Neural crest cell (in vitro differentiated cells): ENCODE measurements around the gene KDM4B. TPM values are rescaled to one million over a fixed set of nuclear protein-coding genes. Genes with fewer than 3 reads are reported as not detected.

ENCODE experiments used
- DNase-seq: peaks from one replicate; pipeline ENCODE4 v3.0.0; 2021; ENCODE audit warnings: low read depth, mixed read lengths, low spot score
- H3K27ac Mint-ChIP-seq: one replicate; pipeline ENCODE4 v1.8.0; 2021; ENCODE audit warnings: mild to moderate bottlenecking, mixed read lengths; ENCODE audit not compliant: unreplicated experiment
- H3K27me3 Mint-ChIP-seq: 2 replicates; pipeline ENCODE4 v1.8.0; 2021; ENCODE audit warnings: low read depth, mild to moderate bottlenecking, mixed read lengths
- H3K36me3 Mint-ChIP-seq: 2 replicates; pipeline ENCODE4 v1.8.0; 2021; ENCODE audit warnings: low read depth, mild to moderate bottlenecking, mixed read lengths
- H3K4me1 Mint-ChIP-seq: 2 replicates; pipeline ENCODE4 v1.8.0; 2021; ENCODE audit warnings: mixed read lengths
- H3K4me3 Mint-ChIP-seq: one replicate; pipeline ENCODE4 v1.8.0; 2021; ENCODE audit warnings: mild to moderate bottlenecking, mixed read lengths
- H3K9me3 Mint-ChIP-seq: 2 replicates; pipeline ENCODE4 v1.8.0; 2021; ENCODE audit warnings: mixed read lengths
- CTCF ChIP-seq: fragments of 200-600 bp; sonication (generic); conservative IDR thresholded peaks from 2 replicates; pipeline ENCODE4 v1.5.0; 2021; ENCODE audit warnings: antibody characterized with exemption, mild to moderate bottlenecking
- total RNA-seq: library from RNA; stranded (reverse); gene quantifications from 2 replicates; pipeline ENCODE4 v1.2.1, GENCODE V29; 2021

KDM4B gene
- total RNA-seq, 1 donor from 2014 or later, result 45.4 TPM

DNA sequence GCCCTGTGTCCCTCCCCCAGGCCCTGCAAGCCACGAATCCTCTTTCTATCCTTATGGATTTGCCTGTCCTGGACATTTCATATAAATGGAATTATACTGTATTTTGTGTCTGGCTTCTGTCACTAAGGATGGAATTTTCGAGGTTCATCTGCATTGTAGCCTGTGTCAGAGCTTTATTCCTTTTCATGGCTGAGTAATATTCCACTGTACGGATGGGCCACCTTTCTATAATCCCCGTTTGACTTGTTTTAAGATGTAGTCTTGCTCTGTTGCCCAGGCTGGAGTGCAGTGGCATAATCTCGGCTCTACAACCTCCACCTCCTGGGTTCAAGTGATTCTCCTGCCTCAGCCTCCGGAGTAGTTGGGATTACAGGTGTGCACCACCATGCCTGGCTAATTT is 3.9 kb upstream of the KDM4B start:
- Mint-ChIP-seq H3K27ac (no peak overlapping the region), H3K36me3 (peaks cover 17% of the 10 kb centered on the region), H3K9me3 (no peaks in the 10 kb centered on the region), H3K4me1 (peaks cover 24% of the 10 kb centered on the region), H3K4me3 (no peak overlapping the region), H3K27me3 (peaks cover 8% of the 10 kb centered on the region)
- TF ChIP-seq CTCF, result no peak
- DNase-seq, result no peak

DNA sequence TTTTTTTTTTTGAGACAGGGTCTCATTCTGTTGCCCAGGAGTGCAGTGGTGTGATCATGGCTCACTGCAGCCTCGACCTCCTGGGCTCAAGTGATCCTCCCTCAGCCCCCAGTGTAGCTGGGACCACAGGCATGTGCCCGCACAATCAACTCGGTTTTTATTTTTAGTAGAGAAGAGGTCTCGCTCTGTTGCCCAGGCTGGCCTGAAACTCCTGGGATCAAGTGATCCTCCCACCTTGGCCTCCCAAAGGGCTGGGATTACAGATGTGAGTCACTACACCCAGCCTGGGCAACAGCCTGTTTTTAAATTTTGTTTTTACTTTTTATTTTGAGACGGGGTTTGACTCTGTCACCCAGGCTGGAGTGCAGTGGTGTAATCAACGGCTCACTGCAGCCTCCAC is 2.3 kb upstream of the KDM4B start:
- no peaks in the 10 kb centered on the region for H3K9me3 Mint-ChIP-seq
- peaks cover 17% of the 10 kb centered on the region for H3K36me3 Mint-ChIP-seq
- peak overlapping the region; percentile 19 for H3K27ac Mint-ChIP-seq
- TF ChIP-seq CTCF, result no peak
- peaks cover 13% of the 10 kb centered on the region for H3K27me3 Mint-ChIP-seq
- peak overlapping the region; percentile 78 for H3K4me3 Mint-ChIP-seq
- DNase-seq, result no peak
- peaks cover 39% of the 10 kb centered on the region for H3K4me1 Mint-ChIP-seq

DNA sequence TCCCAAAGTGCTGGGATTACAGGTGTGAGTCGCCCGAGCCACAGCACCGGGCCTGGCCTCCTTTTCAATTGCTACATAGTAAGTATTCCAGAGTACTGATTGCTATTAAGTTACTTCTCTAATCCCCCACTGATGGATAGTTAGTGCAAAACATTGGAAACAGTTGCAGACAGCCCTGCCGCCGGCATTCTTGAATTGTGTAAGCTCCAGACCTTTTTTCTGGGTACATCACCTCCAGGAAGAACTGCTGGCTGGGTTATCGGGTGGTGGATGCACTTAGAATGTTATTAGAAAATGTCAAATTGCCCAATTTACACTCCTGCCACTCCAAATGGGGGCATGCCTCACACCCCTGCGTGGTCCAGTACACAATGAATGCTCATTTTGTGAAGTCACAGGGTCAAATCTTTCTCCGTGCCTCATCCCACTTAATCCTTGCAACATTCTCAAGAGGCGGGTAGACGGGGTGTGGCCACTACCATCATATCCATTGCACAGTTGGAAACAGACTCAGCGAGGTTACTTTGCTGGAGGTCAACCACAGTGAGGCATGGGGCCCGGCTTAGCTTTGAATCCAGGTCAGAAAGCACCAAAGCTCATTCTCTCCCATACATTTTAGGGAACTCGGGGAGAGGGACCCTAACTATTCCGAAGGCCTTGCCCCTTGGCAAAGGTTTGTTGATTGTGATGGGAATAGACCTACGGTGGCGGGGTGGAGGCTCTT is 1.0 kb upstream of the KDM4B start:
- peak overlapping the region; percentile 89 for H3K4me3 Mint-ChIP-seq
- no peak for TF ChIP-seq CTCF
- H3K36me3 Mint-ChIP-seq, result peaks cover 17% of the 10 kb centered on the region
- H3K27me3 Mint-ChIP-seq, result peaks cover 13% of the 10 kb centered on the region
- H3K27ac Mint-ChIP-seq, result no peak overlapping the region
- no peak for DNase-seq
- H3K9me3 Mint-ChIP-seq, result no peaks in the 10 kb centered on the region
- peaks cover 44% of the 10 kb centered on the region for H3K4me1 Mint-ChIP-seq

- Mint-ChIP-seq H3K4me3 (peak overlapping the region; percentile 92), H3K27me3 (peaks cover 13% of the 10 kb centered on the region), H3K27ac (peak overlapping the region; percentile 94), H3K9me3 (no peaks in the 10 kb centered on the region), H3K36me3 (peaks cover 12% of the 10 kb centered on the region), H3K4me1 (peaks cover 46% of the 10 kb centered on the region)
- no peak for TF ChIP-seq CTCF
- DNase-seq, result no peak
Measured at GRCh38 chr19:4969292-4969771, 419 bp downstream of the KDM4B start.

DNA sequence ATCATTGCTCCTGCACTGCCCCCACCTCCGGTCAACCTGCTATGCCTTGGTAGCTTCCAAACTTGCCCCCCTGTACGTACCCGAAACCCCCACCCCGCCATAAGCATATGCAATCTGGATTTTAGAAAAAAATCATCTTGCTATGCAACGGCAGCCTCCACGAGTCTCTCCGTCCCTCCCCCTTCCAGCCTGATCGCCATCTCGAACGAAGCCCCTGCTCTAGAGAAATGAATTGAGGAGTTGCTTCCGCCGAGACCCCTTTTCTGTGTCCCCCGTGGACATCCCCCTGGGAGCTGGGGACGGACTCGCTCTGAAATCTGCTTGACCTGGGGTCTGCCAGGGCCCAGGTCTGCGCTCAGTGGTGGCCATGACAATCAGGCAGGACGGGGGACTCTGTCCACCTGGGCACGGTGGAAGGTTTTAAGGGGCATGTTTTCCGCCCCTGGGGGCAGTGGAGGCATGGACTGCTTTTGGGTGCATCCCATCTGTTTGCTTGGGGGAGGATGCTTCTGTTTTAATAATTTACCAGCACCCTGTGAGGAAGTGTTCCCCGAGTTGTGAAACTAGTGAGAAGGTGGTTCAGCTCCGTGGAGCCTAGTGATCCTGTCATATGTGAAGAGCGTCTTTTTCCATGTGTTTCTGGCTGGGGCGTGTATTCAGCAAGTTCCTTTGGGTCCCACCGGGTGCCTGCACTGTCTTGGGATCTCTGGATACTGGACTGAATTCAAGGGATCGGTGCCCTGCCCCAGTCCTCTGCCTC is 1.0 kb downstream of the KDM4B start:
- no peaks in the 10 kb centered on the region for H3K9me3 Mint-ChIP-seq
- DNase-seq, result no peak
- peaks cover 13% of the 10 kb centered on the region for H3K27me3 Mint-ChIP-seq
- peaks cover 9% of the 10 kb centered on the region for H3K36me3 Mint-ChIP-seq
- TF ChIP-seq CTCF, result no peak
- H3K4me1 Mint-ChIP-seq, result peaks cover 50% of the 10 kb centered on the region
- H3K4me3 Mint-ChIP-seq, result peak overlapping the region; percentile 92
- H3K27ac Mint-ChIP-seq, result peak overlapping the region; percentile 94
